ENCODE data around the gene SHISA2.

The SHISA2 gene

DNA sequence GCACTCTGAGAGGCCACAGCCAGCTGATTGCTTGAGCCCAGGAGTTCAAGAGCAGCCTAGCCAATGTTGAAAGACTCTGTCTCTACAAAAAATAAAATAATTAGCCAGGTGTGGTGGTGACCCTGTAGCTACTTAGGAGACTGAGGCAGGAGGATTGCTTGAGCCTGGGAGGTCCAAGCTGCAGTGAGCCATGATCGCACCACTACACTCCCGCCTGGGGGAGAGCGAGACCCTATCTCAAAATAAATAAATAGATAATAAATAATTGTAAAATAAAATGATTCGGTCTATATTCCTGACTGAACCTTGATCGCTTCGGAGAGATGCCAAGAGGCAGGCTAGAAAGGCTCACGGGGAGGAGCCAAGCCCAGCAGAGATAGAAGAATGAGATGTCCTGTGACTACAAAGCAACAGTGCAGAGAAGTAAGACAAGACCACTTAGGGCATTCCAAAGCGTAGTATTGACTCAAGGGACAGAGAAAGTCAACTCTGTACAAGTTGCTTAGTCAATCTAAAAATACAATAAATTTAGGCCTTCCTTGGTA lies 12.8 kb downstream of the SHISA2 start:
- TF ChIP-seq, protein P1, sequence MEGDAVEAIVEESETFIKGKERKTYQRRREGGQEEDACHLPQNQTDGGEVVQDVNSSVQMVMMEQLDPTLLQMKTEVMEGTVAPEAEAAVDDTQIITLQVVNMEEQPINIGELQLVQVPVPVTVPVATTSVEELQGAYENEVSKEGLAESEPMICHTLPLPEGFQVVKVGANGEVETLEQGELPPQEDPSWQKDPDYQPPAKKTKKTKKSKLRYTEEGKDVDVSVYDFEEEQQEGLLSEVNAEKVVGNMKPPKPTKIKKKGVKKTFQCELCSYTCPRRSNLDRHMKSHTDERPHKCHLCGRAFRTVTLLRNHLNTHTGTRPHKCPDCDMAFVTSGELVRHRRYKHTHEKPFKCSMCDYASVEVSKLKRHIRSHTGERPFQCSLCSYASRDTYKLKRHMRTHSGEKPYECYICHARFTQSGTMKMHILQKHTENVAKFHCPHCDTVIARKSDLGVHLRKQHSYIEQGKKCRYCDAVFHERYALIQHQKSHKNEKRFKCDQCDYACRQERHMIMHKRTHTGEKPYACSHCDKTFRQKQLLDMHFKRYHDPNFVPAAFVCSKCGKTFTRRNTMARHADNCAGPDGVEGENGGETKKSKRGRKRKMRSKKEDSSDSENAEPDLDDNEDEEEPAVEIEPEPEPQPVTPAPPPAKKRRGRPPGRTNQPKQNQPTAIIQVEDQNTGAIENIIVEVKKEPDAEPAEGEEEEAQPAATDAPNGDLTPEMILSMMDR (IDR thresholded peaks at IDR 0.05; ENCODE audit: control insufficient read depth, insufficient read depth, low read depth, low read length, missing control alignments): no peak
- no peak for DNase-seq (ENCODE audit: low read depth)
- no peak overlapping the region for H3K4me3 ChIP-seq (ENCODE audit: control insufficient read depth, low read depth, low read length)

DNA sequence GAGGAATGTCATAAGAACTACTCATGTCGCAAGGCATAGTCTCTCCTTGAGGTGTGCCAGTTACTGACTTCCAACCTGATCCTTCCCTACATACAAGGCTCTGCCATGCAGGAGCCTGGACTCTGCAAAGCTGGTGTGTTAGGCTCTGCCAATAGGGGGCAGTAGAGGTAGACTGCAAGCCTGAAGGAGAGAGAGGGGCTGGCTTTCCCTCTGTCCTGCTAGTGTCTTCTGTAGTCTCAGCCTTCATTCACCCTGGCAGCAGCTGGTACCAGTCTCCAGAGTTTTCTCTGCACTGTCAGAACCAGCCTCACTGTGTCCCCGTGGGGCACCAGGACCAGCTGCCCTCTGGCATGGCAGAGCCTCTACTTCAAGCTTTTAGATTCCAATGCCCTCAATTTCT lies 14.5 kb downstream of the SHISA2 start:
- TF ChIP-seq, protein P1 (IDR thresholded peaks at IDR 0.05; ENCODE audit: control insufficient read depth, insufficient read depth, low read depth, low read length, missing control alignments): peak; percentile 42
- no peak overlapping the region for H3K4me3 ChIP-seq (ENCODE audit: control insufficient read depth, low read depth, low read length)
- no peak for DNase-seq (ENCODE audit: low read depth)

DNA sequence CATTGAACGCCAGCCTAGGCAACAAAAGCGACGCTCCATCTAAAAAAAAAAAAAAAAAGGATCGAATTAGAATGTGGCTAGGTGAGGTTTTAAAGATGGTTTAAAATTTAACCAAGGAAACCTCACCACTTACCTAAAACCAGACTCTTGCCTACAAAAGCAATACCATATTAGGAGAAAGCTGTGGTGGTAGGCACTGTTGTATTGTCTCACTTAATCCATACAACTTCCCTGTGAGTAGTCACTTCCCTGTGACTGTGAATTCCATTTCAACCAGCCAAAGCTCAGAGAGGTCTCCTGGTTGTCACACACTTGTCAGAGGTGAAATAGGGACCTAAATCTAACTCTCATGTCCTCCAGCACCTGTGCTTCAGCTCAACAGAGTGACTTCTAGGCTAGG lies 15.4 kb downstream of the SHISA2 start:
- no peak overlapping the region for H3K4me3 ChIP-seq (ENCODE audit: control insufficient read depth, low read depth, low read length)
- no peak for DNase-seq (ENCODE audit: low read depth)
- TF ChIP-seq, protein P1 (IDR thresholded peaks at IDR 0.05; ENCODE audit: control insufficient read depth, insufficient read depth, low read depth, low read length, missing control alignments): no peak

DNA sequence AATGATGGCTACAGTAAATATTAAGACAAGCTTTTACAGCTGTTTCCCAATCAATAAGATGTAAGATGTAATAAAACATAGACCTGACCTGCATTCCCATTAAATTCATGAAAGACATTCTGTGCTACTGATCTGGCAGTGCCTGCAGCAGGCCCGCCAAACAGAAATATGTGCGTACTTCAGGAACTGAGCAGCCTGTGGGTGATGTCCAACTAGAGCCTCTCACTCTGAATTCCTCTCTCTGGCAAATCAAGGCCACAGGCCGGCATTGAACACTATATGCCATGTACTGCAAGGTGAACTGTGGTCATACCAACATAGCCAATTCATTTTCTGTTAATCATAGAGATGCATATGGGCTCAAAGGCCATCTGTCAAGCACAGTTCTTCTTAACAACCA lies 17.8 kb downstream of the SHISA2 start:
- TF ChIP-seq, protein P1 (IDR thresholded peaks at IDR 0.05; ENCODE audit: control insufficient read depth, insufficient read depth, low read depth, low read length, missing control alignments): no peak
- no peak overlapping the region for H3K4me3 ChIP-seq (ENCODE audit: control insufficient read depth, low read depth, low read length)
- DNase-seq (ENCODE audit: low read depth): no peak

DNA sequence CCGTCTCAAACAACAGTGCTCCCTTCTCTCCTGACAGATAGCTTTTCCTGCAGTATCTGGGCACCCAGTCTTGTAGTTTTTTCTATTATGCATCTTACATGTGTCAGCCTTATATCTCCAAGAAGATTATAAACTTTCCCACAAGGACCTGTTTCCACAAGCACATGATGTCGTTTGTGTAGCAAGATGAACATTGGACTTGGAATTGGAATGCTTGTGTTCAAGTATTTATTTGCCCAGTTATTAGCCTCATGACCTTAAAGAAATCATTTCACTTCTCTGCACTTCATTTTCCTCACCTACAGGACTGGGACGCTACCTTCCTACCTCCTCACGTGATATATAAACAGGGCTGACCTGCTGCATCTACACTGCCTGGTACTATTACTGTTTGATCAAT lies 21.5 kb downstream of the SHISA2 start:
- TF ChIP-seq, protein P1 (IDR thresholded peaks at IDR 0.05; ENCODE audit: control insufficient read depth, insufficient read depth, low read depth, low read length, missing control alignments): no peak
- no peak overlapping the region for H3K4me3 ChIP-seq (ENCODE audit: control insufficient read depth, low read depth, low read length)
- DNase-seq (ENCODE audit: low read depth): no peak

DNA sequence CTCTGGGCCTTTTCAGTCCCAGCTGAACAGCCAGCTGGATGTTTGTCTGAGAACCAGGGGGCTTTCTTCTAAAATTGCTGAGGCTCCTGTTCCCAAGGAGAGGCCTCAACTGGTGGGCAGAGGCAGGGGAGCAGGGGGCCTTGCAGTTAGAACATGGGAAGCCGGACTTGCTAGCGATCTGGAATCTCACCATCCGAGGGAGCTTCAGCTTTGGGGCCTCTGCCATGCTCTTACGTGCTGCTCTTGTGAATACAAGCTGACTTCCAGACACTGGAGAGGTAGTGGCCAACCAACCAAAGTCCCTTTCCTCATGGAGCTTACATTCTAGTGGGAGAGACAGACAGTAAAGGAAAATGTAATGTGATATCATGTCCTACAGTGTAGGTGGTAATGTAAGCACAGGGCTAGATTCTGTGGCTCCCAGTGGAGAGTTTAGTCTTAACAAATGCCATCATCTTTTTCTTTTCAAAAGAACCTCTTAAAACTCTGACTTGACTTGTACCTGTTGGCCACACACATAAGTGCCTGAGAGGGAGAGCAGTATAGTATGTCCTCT lies 22.2 kb downstream of the SHISA2 start:
- no peak for DNase-seq (ENCODE audit: low read depth)
- TF ChIP-seq, protein P1 (IDR thresholded peaks at IDR 0.05; ENCODE audit: control insufficient read depth, insufficient read depth, low read depth, low read length, missing control alignments): no peak
- no peak overlapping the region for H3K4me3 ChIP-seq (ENCODE audit: control insufficient read depth, low read depth, low read length)
